ENCODE results near the gene LRP4.

Gene LRP4

DNA sequence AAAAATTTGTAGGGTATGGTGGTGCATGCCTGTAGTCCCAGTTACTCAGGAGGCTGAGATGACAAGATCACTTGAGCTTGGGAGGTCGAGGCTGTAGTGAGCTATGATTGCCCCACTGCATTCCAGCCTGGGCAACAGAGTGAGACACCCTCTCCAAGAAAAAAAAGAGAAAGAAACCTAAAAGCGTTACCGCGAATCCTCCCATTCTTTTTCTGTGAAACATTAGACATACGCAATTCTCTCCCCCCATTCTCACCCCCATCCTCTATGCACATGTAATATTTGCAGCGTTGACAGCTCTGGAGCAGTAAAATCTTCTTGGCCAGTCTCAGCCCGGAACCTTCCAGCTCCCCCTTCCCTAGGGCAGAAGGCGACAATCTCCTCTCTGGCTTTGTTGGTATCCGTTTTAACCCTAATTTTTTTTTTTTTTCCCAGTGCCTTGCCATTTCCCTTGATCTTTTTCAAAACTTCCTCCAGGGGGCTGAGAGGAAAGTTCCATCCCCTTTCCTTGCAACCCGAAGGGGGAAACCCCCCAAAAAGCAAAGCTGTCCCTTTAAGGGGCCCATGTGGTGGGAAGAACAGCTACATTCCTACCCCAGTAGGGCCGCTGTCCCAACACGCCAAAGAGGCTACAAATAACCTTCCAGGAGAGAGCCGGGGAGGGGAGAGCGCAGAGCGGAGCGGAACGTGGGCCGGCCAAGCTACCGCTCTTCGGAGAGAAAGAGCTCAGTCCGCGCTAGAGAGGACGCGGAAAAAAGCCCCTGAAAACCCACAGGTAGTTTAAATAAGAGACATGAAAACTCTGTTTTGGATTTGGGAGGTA lies 1.9 kb downstream of the LRP4 start (continued):
- TF ChIP-seq, protein P1, sequence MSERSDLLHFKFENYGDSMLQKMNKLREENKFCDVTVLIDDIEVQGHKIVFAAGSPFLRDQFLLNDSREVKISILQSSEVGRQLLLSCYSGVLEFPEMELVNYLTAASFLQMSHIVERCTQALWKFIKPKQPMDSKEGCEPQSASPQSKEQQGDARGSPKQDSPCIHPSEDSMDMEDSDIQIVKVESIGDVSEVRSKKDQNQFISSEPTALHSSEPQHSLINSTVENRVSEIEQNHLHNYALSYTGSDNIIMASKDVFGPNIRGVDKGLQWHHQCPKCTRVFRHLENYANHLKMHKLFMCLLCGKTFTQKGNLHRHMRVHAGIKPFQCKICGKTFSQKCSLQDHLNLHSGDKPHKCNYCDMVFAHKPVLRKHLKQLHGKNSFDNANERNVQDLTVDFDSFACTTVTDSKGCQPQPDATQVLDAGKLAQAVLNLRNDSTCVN (tag by site-specific recombination; optimal IDR thresholded peaks at IDR 0.05): no peak
- TF ChIP-seq, protein P2, sequence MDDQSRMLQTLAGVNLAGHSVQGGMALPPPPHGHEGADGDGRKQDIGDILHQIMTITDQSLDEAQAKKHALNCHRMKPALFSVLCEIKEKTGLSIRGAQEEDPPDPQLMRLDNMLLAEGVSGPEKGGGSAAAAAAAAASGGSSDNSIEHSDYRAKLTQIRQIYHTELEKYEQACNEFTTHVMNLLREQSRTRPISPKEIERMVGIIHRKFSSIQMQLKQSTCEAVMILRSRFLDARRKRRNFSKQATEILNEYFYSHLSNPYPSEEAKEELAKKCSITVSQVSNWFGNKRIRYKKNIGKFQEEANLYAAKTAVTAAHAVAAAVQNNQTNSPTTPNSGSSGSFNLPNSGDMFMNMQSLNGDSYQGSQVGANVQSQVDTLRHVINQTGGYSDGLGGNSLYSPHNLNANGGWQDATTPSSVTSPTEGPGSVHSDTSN (CRISPR knock-in tag; IDR thresholded peaks at IDR 0.05): no peak
- TF ChIP-seq SETDB1 (IDR thresholded peaks at IDR 0.05; ENCODE audit: insufficient read length, low read length) (no peak), ZSCAN30 (tag by site-specific recombination; IDR thresholded peaks at IDR 0.05) (peak; percentile 95), ZNF626 (tag by site-specific recombination; IDR thresholded peaks at IDR 0.05) (no peak), ZNF747 (tag by site-specific recombination; IDR thresholded peaks at IDR 0.05) (no peak), ZNF2 (tag by site-specific recombination; IDR thresholded peaks at IDR 0.05) (no peak), HOXD13 (CRISPR knock-in tag; IDR thresholded peaks at IDR 0.05; ENCODE audit: borderline replicate concordance) (no peak), ZNF132 (tag by site-specific recombination; IDR thresholded peaks at IDR 0.05; ENCODE audit: borderline replicate concordance) (no peak), ZNF660 (tag by site-specific recombination; IDR thresholded peaks at IDR 0.05) (0 out of 2 replicates have a peak, but pooled peaks have one; percentile 22), ZNF16 (tag by site-specific recombination; IDR thresholded peaks at IDR 0.05; ENCODE audit: low read depth) (no peak), ZNF544 (tag by site-specific recombination; IDR thresholded peaks at IDR 0.05) (no peak), GLI2 (tag by site-specific recombination; IDR thresholded peaks at IDR 0.05; ENCODE audit: borderline replicate concordance, low read depth) (no peak), ZNF174 (tag by site-specific recombination; IDR thresholded peaks at IDR 0.05) (no peak), ZNF48 (tag by site-specific recombination; IDR thresholded peaks at IDR 0.05) (no peak), ZNF677 (tag by site-specific recombination; IDR thresholded peaks at IDR 0.05) (no peak), ZNF37A (tag by site-specific recombination; IDR thresholded peaks at IDR 0.05) (no peak), ZNF211 (tag by site-specific recombination; IDR thresholded peaks at IDR 0.05; ENCODE audit: low read depth) (no peak), ZNF514 (tag by site-specific recombination; IDR thresholded peaks at IDR 0.05) (no peak), ZNF366 (tag by site-specific recombination; conservative IDR thresholded peaks at IDR 0.05) (peak; percentile 60; the same call in 1 of the 2 replicates)
- TF ChIP-seq, protein P3, sequence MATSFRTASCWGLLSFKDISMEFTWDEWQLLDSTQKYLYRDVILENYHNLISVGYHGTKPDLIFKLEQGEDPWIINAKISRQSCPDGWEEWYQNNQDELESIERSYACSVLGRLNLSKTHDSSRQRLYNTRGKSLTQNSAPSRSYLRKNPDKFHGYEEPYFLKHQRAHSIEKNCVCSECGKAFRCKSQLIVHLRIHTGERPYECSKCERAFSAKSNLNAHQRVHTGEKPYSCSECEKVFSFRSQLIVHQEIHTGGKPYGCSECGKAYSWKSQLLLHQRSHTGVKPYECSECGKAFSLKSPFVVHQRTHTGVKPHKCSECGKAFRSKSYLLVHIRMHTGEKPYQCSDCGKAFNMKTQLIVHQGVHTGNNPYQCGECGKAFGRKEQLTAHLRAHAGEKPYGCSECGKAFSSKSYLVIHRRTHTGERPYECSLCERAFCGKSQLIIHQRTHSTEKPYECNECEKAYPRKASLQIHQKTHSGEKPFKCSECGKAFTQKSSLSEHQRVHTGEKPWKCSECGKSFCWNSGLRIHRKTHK (tag by site-specific recombination; IDR thresholded peaks at IDR 0.05): no peak
- TF ChIP-seq, protein P4, sequence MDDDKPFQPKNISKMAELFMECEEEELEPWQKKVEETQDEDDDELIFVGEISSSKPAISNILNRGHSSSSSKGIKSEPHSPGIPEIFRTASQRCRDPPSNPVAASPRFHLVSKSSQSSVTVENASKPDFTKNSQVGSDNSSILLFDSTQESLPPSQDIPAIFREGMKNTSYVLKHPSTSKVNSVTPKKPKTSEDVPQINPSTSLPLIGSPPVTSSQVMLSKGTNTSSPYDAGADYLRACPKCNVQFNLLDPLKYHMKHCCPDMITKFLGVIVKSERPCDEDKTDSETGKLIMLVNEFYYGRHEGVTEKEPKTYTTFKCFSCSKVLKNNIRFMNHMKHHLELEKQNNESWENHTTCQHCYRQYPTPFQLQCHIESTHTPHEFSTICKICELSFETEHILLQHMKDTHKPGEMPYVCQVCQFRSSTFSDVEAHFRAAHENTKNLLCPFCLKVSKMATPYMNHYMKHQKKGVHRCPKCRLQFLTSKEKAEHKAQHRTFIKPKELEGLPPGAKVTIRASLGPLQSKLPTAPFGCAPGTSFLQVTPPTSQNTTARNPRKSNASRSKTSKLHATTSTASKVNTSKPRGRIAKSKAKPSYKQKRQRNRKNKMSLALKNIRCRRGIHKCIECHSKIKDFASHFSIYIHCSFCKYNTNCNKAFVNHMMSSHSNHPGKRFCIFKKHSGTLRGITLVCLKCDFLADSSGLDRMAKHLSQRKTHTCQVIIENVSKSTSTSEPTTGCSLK (tag by site-specific recombination; IDR thresholded peaks at IDR 0.05): no peak
- TF ChIP-seq, protein P5, sequence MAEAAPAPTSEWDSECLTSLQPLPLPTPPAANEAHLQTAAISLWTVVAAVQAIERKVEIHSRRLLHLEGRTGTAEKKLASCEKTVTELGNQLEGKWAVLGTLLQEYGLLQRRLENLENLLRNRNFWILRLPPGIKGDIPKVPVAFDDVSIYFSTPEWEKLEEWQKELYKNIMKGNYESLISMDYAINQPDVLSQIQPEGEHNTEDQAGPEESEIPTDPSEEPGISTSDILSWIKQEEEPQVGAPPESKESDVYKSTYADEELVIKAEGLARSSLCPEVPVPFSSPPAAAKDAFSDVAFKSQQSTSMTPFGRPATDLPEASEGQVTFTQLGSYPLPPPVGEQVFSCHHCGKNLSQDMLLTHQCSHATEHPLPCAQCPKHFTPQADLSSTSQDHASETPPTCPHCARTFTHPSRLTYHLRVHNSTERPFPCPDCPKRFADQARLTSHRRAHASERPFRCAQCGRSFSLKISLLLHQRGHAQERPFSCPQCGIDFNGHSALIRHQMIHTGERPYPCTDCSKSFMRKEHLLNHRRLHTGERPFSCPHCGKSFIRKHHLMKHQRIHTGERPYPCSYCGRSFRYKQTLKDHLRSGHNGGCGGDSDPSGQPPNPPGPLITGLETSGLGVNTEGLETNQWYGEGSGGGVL (tag by site-specific recombination; IDR thresholded peaks at IDR 0.05): peak; percentile 23
- TF ChIP-seq, protein P6, sequence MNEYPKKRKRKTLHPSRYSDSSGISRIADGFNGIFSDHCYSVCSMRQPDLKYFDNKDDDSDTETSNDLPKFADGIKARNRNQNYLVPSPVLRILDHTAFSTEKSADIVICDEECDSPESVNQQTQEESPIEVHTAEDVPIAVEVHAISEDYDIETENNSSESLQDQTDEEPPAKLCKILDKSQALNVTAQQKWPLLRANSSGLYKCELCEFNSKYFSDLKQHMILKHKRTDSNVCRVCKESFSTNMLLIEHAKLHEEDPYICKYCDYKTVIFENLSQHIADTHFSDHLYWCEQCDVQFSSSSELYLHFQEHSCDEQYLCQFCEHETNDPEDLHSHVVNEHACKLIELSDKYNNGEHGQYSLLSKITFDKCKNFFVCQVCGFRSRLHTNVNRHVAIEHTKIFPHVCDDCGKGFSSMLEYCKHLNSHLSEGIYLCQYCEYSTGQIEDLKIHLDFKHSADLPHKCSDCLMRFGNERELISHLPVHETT (tag by site-specific recombination; IDR thresholded peaks at IDR 0.05): no peak
- TF ChIP-seq, protein P7, sequence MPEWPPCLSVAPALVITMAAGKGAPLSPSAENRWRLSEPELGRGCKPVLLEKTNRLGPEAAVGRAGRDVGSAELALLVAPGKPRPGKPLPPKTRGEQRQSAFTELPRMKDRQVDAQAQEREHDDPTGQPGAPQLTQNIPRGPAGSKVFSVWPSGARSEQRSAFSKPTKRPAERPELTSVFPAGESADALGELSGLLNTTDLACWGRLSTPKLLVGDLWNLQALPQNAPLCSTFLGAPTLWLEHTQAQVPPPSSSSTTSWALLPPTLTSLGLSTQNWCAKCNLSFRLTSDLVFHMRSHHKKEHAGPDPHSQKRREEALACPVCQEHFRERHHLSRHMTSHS (tag by site-specific recombination; IDR thresholded peaks at IDR 0.05): no peak
- TF ChIP-seq, protein P8, sequence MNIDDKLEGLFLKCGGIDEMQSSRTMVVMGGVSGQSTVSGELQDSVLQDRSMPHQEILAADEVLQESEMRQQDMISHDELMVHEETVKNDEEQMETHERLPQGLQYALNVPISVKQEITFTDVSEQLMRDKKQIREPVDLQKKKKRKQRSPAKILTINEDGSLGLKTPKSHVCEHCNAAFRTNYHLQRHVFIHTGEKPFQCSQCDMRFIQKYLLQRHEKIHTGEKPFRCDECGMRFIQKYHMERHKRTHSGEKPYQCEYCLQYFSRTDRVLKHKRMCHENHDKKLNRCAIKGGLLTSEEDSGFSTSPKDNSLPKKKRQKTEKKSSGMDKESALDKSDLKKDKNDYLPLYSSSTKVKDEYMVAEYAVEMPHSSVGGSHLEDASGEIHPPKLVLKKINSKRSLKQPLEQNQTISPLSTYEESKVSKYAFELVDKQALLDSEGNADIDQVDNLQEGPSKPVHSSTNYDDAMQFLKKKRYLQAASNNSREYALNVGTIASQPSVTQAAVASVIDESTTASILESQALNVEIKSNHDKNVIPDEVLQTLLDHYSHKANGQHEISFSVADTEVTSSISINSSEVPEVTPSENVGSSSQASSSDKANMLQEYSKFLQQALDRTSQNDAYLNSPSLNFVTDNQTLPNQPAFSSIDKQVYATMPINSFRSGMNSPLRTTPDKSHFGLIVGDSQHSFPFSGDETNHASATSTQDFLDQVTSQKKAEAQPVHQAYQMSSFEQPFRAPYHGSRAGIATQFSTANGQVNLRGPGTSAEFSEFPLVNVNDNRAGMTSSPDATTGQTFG (tag by site-specific recombination; IDR thresholded peaks at IDR 0.05; ENCODE audit: borderline replicate concordance): no peak

Data from HEK293 (cell line).